Natural killer cell (primary cell): ENCODE data around the gene CACNA1B. TPM values are rescaled to one million over a fixed set of nuclear protein-coding genes. Genes with fewer than 3 reads are reported as not detected.

Experiments used
- ATAC-seq, 3 donors: fragments of 150-1000 bp in 2 of 3; fragments of 200-7000 bp in 1 of 3; cut with Tn5 transposase; 1 replicate in 1 of 3; 2 replicates in 2 of 3; pipeline ENCODE4 v1.10.0; 2021; ENCODE audit warnings: mild to moderate bottlenecking in 2 of 3, moderate library complexity in 2 of 3
- DNase-seq, 2 donors: peaks; one replicate each; pipeline versions ENCODE4 v3.0.0 to v3.0.0-alpha.2; 2013 to 2021; ENCODE audit warnings: mixed read lengths in 1 of 2
- H3K27ac ChIP-seq: one replicate; pipeline ENCODE4 v1.5.1; 2013; ENCODE audit warnings: mild to moderate bottlenecking, low read length
- H3K27me3 ChIP-seq: one replicate; pipeline ENCODE4 v1.6.1; 2013; ENCODE audit warnings: low read length; ENCODE audit not compliant: control insufficient read depth, insufficient read depth
- H3K36me3 ChIP-seq: one replicate; pipeline ENCODE4 v1.6.1; 2013; ENCODE audit warnings: low read length; ENCODE audit not compliant: control insufficient read depth, insufficient read depth
- H3K4me1 ChIP-seq: one replicate; pipeline ENCODE4 v1.6.1; 2013; ENCODE audit warnings: low read length; ENCODE audit not compliant: control insufficient read depth, insufficient read depth
- H3K4me3 ChIP-seq: one replicate; pipeline ENCODE4 v1.5.1; 2013; ENCODE audit warnings: low read length
- H3K9me3 ChIP-seq: one replicate; pipeline ENCODE4 v1.6.1; 2013; ENCODE audit warnings: low read length; ENCODE audit not compliant: control insufficient read depth, insufficient read depth
- H3K27ac Mint-ChIP-seq, 2 donors: one replicate each; pipeline ENCODE4 v1.8.0; 2022; ENCODE audit warnings: mild to moderate bottlenecking in 2 of 2, mixed read lengths in 2 of 2, moderate library complexity in 1 of 2
- H3K27me3 Mint-ChIP-seq, 2 donors: one replicate each; pipeline ENCODE4 v1.8.0; 2022; ENCODE audit warnings: low read depth in 2 of 2, mixed read lengths in 2 of 2
- H3K36me3 Mint-ChIP-seq: one replicate; pipeline ENCODE4 v1.8.0; 2022; ENCODE audit warnings: mixed read lengths
- H3K4me1 Mint-ChIP-seq, 2 donors: one replicate each; pipeline ENCODE4 v1.8.0; 2022; ENCODE audit warnings: mixed read lengths in 2 of 2
- H3K4me3 Mint-ChIP-seq: one replicate; pipeline ENCODE4 v1.8.0; 2022; ENCODE audit warnings: mild to moderate bottlenecking, moderate library complexity, mixed read lengths
- H3K9me3 Mint-ChIP-seq, 2 donors: one replicate each; pipeline ENCODE4 v1.8.0; 2022; ENCODE audit warnings: mixed read lengths in 2 of 2
- CTCF ChIP-seq: fragments of 200-600 bp; IDR thresholded peaks from one replicate; pipeline ENCODE4 v1.8.0; 2022; ENCODE audit warnings: antibody characterized with exemption
- WGBS: methylation state at CpG from one replicate; pipeline ENCODE4 v1.1.7; 2013; ENCODE audit warnings: missing lambda C conversion rate; ENCODE audit not compliant: insufficient coverage; 5-methylcytosine and 5-hydroxymethylcytosine counted together
- intact Hi-C: fragments of 100-400 bp; cut with micrococcal nuclease; formaldehyde crosslinking; loops from one replicate; pipeline ENCODE4 v1.14.2; 2022
- total RNA-seq, 4 donors: library from RNA; stranded (reverse); fragments of 120-200 nt in 1 of 4; gene quantifications; one replicate each; pipeline versions ENCODE4 v1.2.3 to v1.2.4, GENCODE V29; 2013 to 2022

CACNA1B gene
- total RNA-seq, 3 donors from 2014 or later (not counting 1 experiment from before 2014, with no cell fraction given) = 0.07 TPM; not detected in 2

GRCh38 chr9:138094028-138094427, 216.4 kb downstream of the CACNA1B start:
- 100% methylated on average over 2 of the region's 5 CpGs for WGBS
- TF ChIP-seq CTCF = no peak
- H3K4me3 ChIP-seq = no peak overlapping the region
- no peaks in the 10 kb centered on the region for H3K27me3 ChIP-seq
- no peaks in the 10 kb centered on the region for H3K4me1 ChIP-seq
- intact Hi-C loops = no loop called here
- H3K27ac Mint-ChIP-seq = no peak overlapping the region
- no peak for ATAC-seq
- H3K4me1 Mint-ChIP-seq = no peaks in the 10 kb centered on the region
- H3K4me3 Mint-ChIP-seq = no peak overlapping the region
- H3K36me3 ChIP-seq = no peaks in the 10 kb centered on the region
- no peaks in the 10 kb centered on the region for H3K9me3 Mint-ChIP-seq
- no peak overlapping the region for H3K27ac ChIP-seq
- H3K9me3 ChIP-seq = no peaks in the 10 kb centered on the region
- H3K27me3 Mint-ChIP-seq = peaks cover 9 to 26% of the 10 kb centered on the region in 2 donors
- DNase-seq = no peak
- no peaks in the 10 kb centered on the region for H3K36me3 Mint-ChIP-seq

GRCh38 chr9:138095813-138096518, 218.4 kb downstream of the CACNA1B start:
- Mint-ChIP-seq H3K36me3 (no peaks in the 10 kb centered on the region), H3K27me3 (peaks cover 6 to 9% of the 10 kb centered on the region in 2 donors), H3K27ac (no peak overlapping the region), H3K9me3 (no peaks in the 10 kb centered on the region), H3K4me1 (no peaks in the 10 kb centered on the region), H3K4me3 (no peak overlapping the region)
- 72% methylated on average over 14 of the region's 14 CpGs for WGBS
- ATAC-seq = no peak
- no peaks in the 10 kb centered on the region for H3K4me1 ChIP-seq
- H3K36me3 ChIP-seq = no peaks in the 10 kb centered on the region
- TF ChIP-seq CTCF = no peak
- no peak for DNase-seq
- H3K27ac ChIP-seq = no peak overlapping the region
- H3K27me3 ChIP-seq = no peaks in the 10 kb centered on the region
- intact Hi-C loops = no loop called here
- no peak overlapping the region for H3K4me3 ChIP-seq
- H3K9me3 ChIP-seq = no peaks in the 10 kb centered on the region

- Mint-ChIP-seq H3K27me3 (peaks cover 3 to 4% of the 10 kb centered on the region in 2 donors), H3K4me1 (no peaks in the 10 kb centered on the region), H3K27ac (no peak overlapping the region), H3K36me3 (no peaks in the 10 kb centered on the region), H3K9me3 (no peaks in the 10 kb centered on the region), H3K4me3 (no peak overlapping the region)
- DNase-seq (no peak), ATAC-seq (no peak)
- TF ChIP-seq CTCF = no peak
- H3K4me3 ChIP-seq = no peak overlapping the region
- H3K4me1 ChIP-seq = no peaks in the 10 kb centered on the region
- H3K27me3 ChIP-seq = no peaks in the 10 kb centered on the region
- no peaks in the 10 kb centered on the region for H3K9me3 ChIP-seq
- WGBS = 96% methylated on average over 13 of the region's 13 CpGs
- intact Hi-C loops = no loop called here
- no peaks in the 10 kb centered on the region for H3K36me3 ChIP-seq
- no peak overlapping the region for H3K27ac ChIP-seq
Measured at GRCh38 chr9:138096519-138096845, 218.9 kb downstream of the CACNA1B start.

GRCh38 chr9:138097501-138097991, 220.0 kb downstream of the CACNA1B start:
- Mint-ChIP-seq H3K4me1 (no peaks in the 10 kb centered on the region), H3K36me3 (no peaks in the 10 kb centered on the region), H3K9me3 (no peaks in the 10 kb centered on the region), H3K27ac (no peak overlapping the region), H3K4me3 (no peak overlapping the region), H3K27me3 (peaks cover 0 to 3% of the 10 kb centered on the region in 2 donors)
- peak in 1 of 2 donors; percentile 12 for DNase-seq
- H3K36me3 ChIP-seq = no peaks in the 10 kb centered on the region
- TF ChIP-seq CTCF = no peak
- 76% methylated on average over 13 of the region's 13 CpGs for WGBS
- no peak overlapping the region for H3K27ac ChIP-seq
- no peaks in the 10 kb centered on the region for H3K27me3 ChIP-seq
- no peaks in the 10 kb centered on the region for H3K9me3 ChIP-seq
- no peak for ATAC-seq
- intact Hi-C loops = no loop called here
- no peaks in the 10 kb centered on the region for H3K4me1 ChIP-seq
- no peak overlapping the region for H3K4me3 ChIP-seq
